Activated gamma-delta T cell treated with anti-CD3 and anti-CD28 coated beads, Interleukin-2, amount 50 U/mL, for 16 hours (primary cell): ENCODE data around the gene ZNF367.

Experiments
- DNase-seq: peaks from one replicate; pipeline ENCODE4 v3.0.0-alpha.2; 2020; ENCODE audit warnings: low read depth

Gene ZNF367

GRCh38 chr9:96418083-96418919 is at the start of gene ZNF367:
ZNF367 (minus strand) TSS chr9:96418370; CDS start chr9:96418032, 338 bp downstream.
- peak; percentile 84 for DNase-seq

GRCh38 chr9:96467784-96468183 is 49.6 kb upstream of the ZNF367 start:
- no peak for DNase-seq

GRCh38 chr9:96464426-96464825 is 46.3 kb upstream of the ZNF367 start:
- no peak for DNase-seq

GRCh38 chr9:96462541-96462940 is 44.4 kb upstream of the ZNF367 start:
- no peak for DNase-seq

- no peak for DNase-seq
These were observed 43.2 kb upstream of the ZNF367 start for GRCh38 chr9:96461336-96461735.

- DNase-seq, result no peak
These were observed 42.7 kb upstream of the ZNF367 start for GRCh38 chr9:96460882-96461281.

GRCh38 chr9:96460470-96460869 is 42.3 kb upstream of the ZNF367 start:
- DNase-seq, result no peak

GRCh38 chr9:96459268-96460007 is 41.3 kb upstream of the ZNF367 start:
- DNase-seq, result no peak

- DNase-seq, result no peak
These were observed 40.1 kb upstream of the ZNF367 start for GRCh38 chr9:96458226-96458625.

GRCh38 chr9:96457266-96457665 is 39.1 kb upstream of the ZNF367 start:
- DNase-seq, result no peak

GRCh38 chr9:96453625-96454024 is 35.5 kb upstream of the ZNF367 start:
- DNase-seq, result no peak

- DNase-seq, result no peak
These were observed 32.7 kb upstream of the ZNF367 start for GRCh38 chr9:96450613-96451528.

- peak; percentile 92 for DNase-seq
These were observed 31.9 kb upstream of the ZNF367 start, which contains the start of gene HABP4 for GRCh38 chr9:96449845-96450612. HABP4 (plus strand) TSS chr9:96450169; CDS start chr9:96450280, 111 bp downstream.

GRCh38 chr9:96449523-96449844 is 31.3 kb upstream of the ZNF367 start:
- no peak for DNase-seq

GRCh38 chr9:96448546-96449170 is 30.5 kb upstream of the ZNF367 start:
- DNase-seq, result no peak

- no peak for DNase-seq
These were observed 29.2 kb upstream of the ZNF367 start for GRCh38 chr9:96447406-96447805.

GRCh38 chr9:96442491-96442890 is 24.3 kb upstream of the ZNF367 start:
- no peak for DNase-seq

- DNase-seq, result no peak
These were observed 23.8 kb upstream of the ZNF367 start for GRCh38 chr9:96441798-96442445.

GRCh38 chr9:96440671-96441199 is 22.6 kb upstream of the ZNF367 start:
- no peak for DNase-seq

- no peak for DNase-seq
These were observed 19.3 kb upstream of the ZNF367 start for GRCh38 chr9:96437454-96437853.
